ENCODE measurements around the gene ADAMTSL5.

The ADAMTSL5 gene

DNA sequence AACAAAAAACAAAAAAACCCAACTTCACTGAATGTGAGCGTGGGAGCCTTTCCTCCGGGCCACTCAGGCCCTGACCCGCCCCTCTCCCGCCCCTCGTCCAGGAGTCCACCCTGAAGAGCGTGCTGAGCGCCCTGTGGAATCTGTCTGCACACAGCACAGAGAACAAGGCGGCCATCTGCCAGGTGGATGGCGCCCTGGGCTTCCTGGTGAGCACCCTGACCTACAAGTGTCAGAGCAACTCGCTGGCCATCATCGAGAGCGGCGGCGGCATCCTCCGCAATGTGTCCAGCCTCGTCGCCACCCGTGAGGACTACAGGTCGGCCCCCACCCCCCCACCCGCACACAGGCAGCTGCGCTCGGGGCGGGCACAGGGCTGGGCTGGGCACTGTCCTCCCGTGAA, 51.0 kb downstream of the ADAMTSL5 start:
- no peak for DNase-seq

DNA sequence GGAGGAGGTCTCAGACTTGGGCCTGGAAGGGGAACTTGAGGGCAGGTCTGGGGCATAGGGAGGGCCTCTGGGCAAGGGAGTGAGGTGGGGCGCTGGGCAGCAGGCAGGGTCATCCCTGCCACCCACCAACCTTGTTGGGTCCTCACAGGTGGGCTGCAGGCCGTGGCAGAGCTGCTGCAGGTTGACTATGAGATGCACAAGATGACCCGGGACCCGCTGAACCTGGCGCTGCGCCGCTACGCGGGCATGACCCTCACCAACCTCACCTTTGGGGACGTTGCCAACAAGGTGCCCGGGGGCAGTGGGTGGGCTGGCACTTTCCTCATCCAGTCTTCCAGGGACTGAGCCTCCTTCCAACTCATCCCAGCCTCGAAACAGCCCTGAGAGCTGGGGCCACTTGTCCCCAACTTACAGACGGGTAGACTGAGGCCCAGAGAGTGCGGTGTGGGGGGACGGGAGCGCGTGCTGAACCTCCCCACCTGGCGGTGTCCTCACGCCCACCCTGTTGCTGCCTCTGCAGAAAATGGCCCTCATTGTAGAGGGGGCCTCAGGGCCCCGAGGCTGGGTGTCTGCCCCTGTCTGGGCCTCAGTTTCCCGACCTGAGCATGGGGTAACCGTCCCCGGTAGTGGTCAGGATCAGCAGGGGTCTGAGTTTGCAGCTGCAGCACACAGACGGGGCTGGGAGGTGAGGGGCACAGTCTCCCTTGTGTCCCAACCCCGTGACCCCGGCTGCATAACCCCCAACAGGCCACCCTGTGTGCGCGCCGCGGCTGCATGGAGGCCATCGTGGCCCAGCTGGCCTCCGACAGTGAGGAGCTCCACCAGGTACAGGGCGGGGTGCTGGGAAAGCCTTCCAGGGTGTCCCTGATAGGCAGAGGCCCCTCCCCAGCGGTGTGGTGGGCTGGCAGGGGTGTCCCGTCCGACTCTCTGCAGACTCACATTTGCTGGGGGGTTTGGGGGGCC, 52.5 kb downstream of the ADAMTSL5 start:
- DNase-seq = no peak

GRCh38 chr19:1459479-1459878, 53.3 kb downstream of the ADAMTSL5 start:
- no peak for DNase-seq

DNA sequence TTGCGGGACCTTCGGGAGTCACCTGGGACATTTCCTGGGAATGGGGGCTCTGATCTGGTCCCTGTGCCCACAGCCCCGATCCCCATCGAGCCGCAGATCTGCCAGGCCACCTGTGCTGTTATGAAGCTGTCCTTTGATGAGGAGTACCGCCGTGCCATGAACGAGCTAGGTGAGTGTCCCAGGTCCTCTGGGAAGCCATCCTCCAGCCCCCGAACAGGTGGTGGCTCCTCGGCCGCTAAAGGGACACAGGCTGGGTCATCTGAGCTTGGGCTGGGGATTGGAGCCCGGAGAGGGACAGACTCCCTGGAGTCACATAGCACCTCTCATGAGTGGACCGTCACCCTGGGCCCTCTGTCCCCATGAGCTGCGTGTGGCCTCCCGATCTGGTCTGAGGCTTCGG, 54.9 kb downstream of the ADAMTSL5 start:
- DNase-seq = no peak

DNA sequence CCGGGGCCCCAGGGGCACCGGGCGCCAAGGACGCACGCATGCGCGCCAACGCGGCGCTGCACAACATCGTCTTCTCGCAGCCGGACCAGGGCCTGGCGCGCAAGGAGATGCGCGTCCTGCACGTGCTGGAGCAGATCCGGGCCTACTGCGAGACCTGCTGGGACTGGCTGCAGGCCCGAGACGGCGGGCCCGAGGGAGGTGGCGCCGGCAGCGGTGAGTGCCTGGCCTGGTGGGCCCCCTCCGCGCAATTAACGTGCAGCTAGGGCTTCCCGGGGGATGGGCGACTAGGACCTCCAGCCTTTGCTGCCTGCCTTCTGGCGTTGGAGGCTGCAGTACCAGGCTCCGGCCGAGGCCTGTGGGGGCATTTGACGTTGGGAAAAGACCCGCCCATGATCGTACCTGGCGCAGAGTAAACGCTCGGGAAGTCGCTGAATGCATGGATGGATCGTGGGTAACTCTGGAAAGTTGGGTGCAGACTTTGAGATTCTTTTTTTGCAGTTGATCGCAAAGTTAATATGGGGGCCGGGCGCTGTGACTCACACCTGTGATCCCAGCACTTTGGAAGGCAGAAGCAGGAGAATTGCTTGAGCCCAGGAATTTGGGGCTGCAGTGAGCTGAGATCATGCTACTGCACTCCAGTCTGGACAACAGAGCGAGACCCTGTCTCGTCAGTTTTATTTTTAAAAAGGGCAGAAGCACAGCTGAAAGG, 55.6 kb downstream of the ADAMTSL5 start:
- DNase-seq = no peak

GRCh38 chr19:1456121-1456900, 56.5 kb downstream of the ADAMTSL5 start:
- DNase-seq = no peak

DNA sequence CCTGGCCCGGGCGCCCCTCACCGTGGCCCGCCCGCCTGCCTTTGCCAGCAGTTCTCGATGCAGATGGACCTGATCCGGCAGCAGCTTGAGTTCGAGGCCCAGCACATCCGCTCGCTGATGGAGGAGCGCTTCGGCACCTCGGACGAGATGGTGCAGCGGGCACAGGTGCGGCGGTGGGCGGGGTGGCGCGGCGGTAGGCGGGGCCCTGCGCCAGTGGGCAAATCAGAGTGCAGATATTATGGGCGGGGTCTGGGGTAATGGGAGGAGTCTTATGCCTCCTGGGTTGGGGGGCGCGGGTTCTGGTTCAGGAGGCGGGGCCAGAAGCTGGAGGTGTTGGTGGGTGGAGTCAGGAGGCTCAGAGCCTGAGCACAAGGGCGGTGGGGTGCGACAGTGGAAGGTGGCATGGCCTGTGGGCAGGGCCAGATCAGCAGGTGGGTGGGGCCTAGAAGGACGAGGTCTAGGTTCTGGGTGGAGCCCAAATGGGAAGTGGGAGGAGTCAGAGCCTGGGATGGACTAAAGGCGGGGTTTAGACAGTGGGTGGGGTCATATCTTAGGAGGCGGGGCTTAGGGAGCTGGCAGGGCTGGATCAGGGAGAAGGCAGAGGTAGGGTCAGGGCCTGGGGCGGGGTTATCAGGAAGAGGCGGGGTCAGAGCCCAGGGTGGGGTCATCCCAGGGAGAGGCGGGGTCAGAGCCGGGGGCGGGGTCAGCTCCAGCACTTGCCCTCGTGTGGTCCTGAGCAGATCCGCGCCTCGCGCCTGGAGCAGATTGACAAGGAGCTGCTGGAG, 57.3 kb downstream of the ADAMTSL5 start:
- DNase-seq = peak; percentile 70

All from DMS53 (cell line).